ENCODE results near the gene PPP1R16B.

- TF ChIP-seq ARNT (IDR thresholded peaks at IDR 0.05) = no peak
- TF ChIP-seq FOXM1 (IDR thresholded peaks at IDR 0.05; ENCODE audit: borderline replicate concordance) = no peak
- TF ChIP-seq PKNOX1 (IDR thresholded peaks at IDR 0.05) = no peak
- TF ChIP-seq FOXK2 (IDR thresholded peaks at IDR 0.05) = no peak
- no peak for TF ChIP-seq NFRKB (IDR thresholded peaks at IDR 0.05)
- TF ChIP-seq SP1 (IDR thresholded peaks at IDR 0.05) = no peak
- TF ChIP-seq BHLHE40 (IDR thresholded peaks at IDR 0.05; ENCODE audit: borderline replicate concordance) = no peak
- TF ChIP-seq L3MBTL2 (conservative IDR thresholded peaks at IDR 0.05) = no peak
- TF ChIP-seq FOXA1 (IDR thresholded peaks at IDR 0.05) = no peak
- TF ChIP-seq TARDBP (IDR thresholded peaks at IDR 0.05) = no peak
- TF ChIP-seq LEF1 (IDR thresholded peaks at IDR 0.05; ENCODE audit: borderline replicate concordance) = no peak
- TF ChIP-seq SUZ12 (IDR thresholded peaks at IDR 0.05) = no peak
Observed at GRCh38 chr20:38935967-38936407, 130.5 kb downstream of the PPP1R16B start.
